H1 (cell line): Measurements from ENCODE around the gene SCN3A. TPM values are rescaled to one million over a fixed set of nuclear protein-coding genes. Genes with fewer than 3 reads are reported as not detected.

Source experiments
- EGR1 ChIP-seq: IDR thresholded peaks from 2 replicates; pipeline ENCODE4 v1.6.1; 2011; ENCODE audit warnings: low read depth, low read length, borderline replicate concordance
- RFX5 ChIP-seq: IDR thresholded peaks from 2 replicates; pipeline ENCODE4 v1.6.1; 2011; ENCODE audit warnings: low read depth, low read length, improper control_type of control experiment, borderline replicate concordance
- TAF1 ChIP-seq: IDR thresholded peaks from 2 replicates; pipeline ENCODE4 v1.6.1; 2011; ENCODE audit warnings: mild to moderate bottlenecking, low read depth, low read length
- polyA plus RNA-seq, 7 experiments: library from polyadenylated mRNA; depleted of rRNA in 3 of 7; stranded (reverse) in 5 of 7; unstranded in 2 of 7; fragments of >200 nt in 5 of 7; fragments of 200-250 nt in 2 of 7; gene quantifications; 1 replicate in 5 of 7; 2 replicates in 1 of 7; 4 replicates in 1 of 7; pipeline versions ENCODE4 v1.2.1 to v1.2.3, GENCODE V29; 2011 to 2013; ENCODE audit warnings: missing spikeins in 2 of 7, mixed read lengths in 2 of 7
- total RNA-seq: library from RNA; stranded (reverse); fragmentation: NEBNext Ultra II Directional; extraction: Animal tissue kit (Norgen Biotek cat#: 25700); gene quantifications from 2 replicates; pipeline ENCODE4 v1.2.1, GENCODE V29; 2021

SCN3A gene
- total and polyA plus RNA-seq, 2 of the 8 experiments (the other 6 are each of a cell fraction or from before 2014, with no cell fraction given): 0.02 TPM; not detected in 1

- TF ChIP-seq TAF1 (no peak), EGR1 (no peak), RFX5 (no peak)
Measured at GRCh38 chr2:165086337-165086736, 117.5 kb downstream of the SCN3A start (continued).
